ENCODE data around the gene NEK7.
"Not testable (repeated sequence)": the region's sequence is repeated elsewhere in the genome, so short reads cannot be mapped to it uniquely, and the experiment has no call there.

The NEK7 gene

GRCh38 chr1:198185759-198186158 is 29.0 kb downstream of the NEK7 start:
- Histone ChIP-seq H3K27ac (no peak overlapping the region), H3K9me3 (replicated peaks in 1 of 11) (no peaks in the 10 kb centered on the region), H3K36me3 (0 out of 22 replicates have a peak, but pooled peaks cover 0 to 11% (median 0%) of the 10 kb centered on the region in 11 experiments), H4K20me1 (peaks cover 16 to 100% (median 40%) of the 10 kb centered on the region in 11 experiments; a peak in 19 of 22 replicates), H3K9ac (no peak overlapping the region), H3K27me3 (no peaks in the 10 kb centered on the region), H3K4me1 (peaks cover 0 to 8% (median 0%) of the 10 kb centered on the region in 10 experiments; a peak in 4 of 20 replicates), H3K4me3 (no peak overlapping the region), H3K4me2 (0 out of 22 replicates have a peak overlapping the region, but pooled peaks of 1 of the 11 experiments have one; percentile 3)
- TF ChIP-seq Cebpa-rat (IDR thresholded peaks at IDR 0.05) = no peak

- Histone ChIP-seq H3K27me3 (no peaks in the 10 kb centered on the region), H3K4me3 (no peak overlapping the region)
- TF ChIP-seq Cebpa-rat (IDR thresholded peaks at IDR 0.05) = no peak
These were observed 30.2 kb downstream of the NEK7 start for GRCh38 chr1:198186916-198187580.

GRCh38 chr1:198187973-198188588 is 31.3 kb downstream of the NEK7 start:
- no peak overlapping the region for H3K9ac ChIP-seq
- no peaks in the 10 kb centered on the region for H3K9me3 ChIP-seq (replicated peaks in 1 of 11)
- no peaks in the 10 kb centered on the region for H3K27me3 ChIP-seq
- H3K4me1 ChIP-seq = peaks cover 0 to 8% (median 0%) of the 10 kb centered on the region in 10 experiments; a peak in 4 of 20 replicates
- 0 out of 22 replicates have a peak, but pooled peaks cover 0 to 11% (median 0%) of the 10 kb centered on the region in 11 experiments for H3K36me3 ChIP-seq
- peak overlapping the region in 1 of 11 experiments; percentile 6; a peak in 1 of 22 replicates for H3K4me2 ChIP-seq
- no peak overlapping the region for H3K27ac ChIP-seq
- H4K20me1 ChIP-seq = peaks cover 16 to 100% (median 38%) of the 10 kb centered on the region in 11 experiments; a peak in 19 of 22 replicates
- H3K4me3 ChIP-seq = no peak overlapping the region
- no peak for TF ChIP-seq Cebpa-rat (IDR thresholded peaks at IDR 0.05)

More at GRCh38 chr1:198186916-198187580, 30.2 kb downstream of the NEK7 start:
- Histone ChIP-seq H3K36me3 (0 out of 22 replicates have a peak, but pooled peaks cover 0 to 11% (median 0%) of the 10 kb centered on the region in 11 experiments), H3K4me2 (no peak overlapping the region), H3K9ac (no peak overlapping the region), H4K20me1 (peaks cover 16 to 100% (median 40%) of the 10 kb centered on the region in 11 experiments; a peak in 19 of 22 replicates), H3K27ac (no peak overlapping the region), H3K4me1 (peaks cover 0 to 8% (median 0%) of the 10 kb centered on the region in 10 experiments; a peak in 4 of 20 replicates), H3K9me3 (replicated peaks in 1 of 11) (no peaks in the 10 kb centered on the region)

- Histone ChIP-seq H3K36me3 (0 out of 22 replicates have a peak, but pooled peaks cover 0 to 11% (median 0%) of the 10 kb centered on the region in 11 experiments), H3K9ac (no peak overlapping the region), H4K20me1 (peaks cover 16 to 100% (median 32%) of the 10 kb centered on the region in 11 experiments; a peak in 19 of 22 replicates), H3K4me1 (peaks cover 0 to 8% (median 0%) of the 10 kb centered on the region in 10 experiments; a peak in 4 of 20 replicates), H3K27ac (no peak overlapping the region), H3K4me3 (no peak overlapping the region), H3K9me3 (replicated peaks in 1 of 11) (peaks cover 0 to 9% (median 5%) of the 10 kb centered on the region in 11 experiments; a peak in 4 of 22 replicates), H3K27me3 (no peaks in the 10 kb centered on the region), H3K4me2 (no peak overlapping the region)
- TF ChIP-seq Cebpa-rat (IDR thresholded peaks at IDR 0.05) = no peak
These were observed 34.3 kb downstream of the NEK7 start for GRCh38 chr1:198191117-198191516.

- H3K27ac ChIP-seq; H3K4me2 ChIP-seq; H3K9me3 ChIP-seq (replicated peaks in 1 of 11); H3K27me3 ChIP-seq; H3K4me3 ChIP-seq; H3K9ac ChIP-seq; H3K36me3 ChIP-seq: not testable (repeated sequence)
- Histone ChIP-seq H3K4me1 (peaks cover 0 to 13% (median 9%) of the 10 kb centered on the region in 10 experiments; a peak in 15 of 20 replicates), H4K20me1 (peaks cover 12 to 100% (median 26%) of the 10 kb centered on the region in 11 experiments; a peak in 19 of 22 replicates)
These were observed 37.1 kb downstream of the NEK7 start for GRCh38 chr1:198193871-198194270.

- H3K9ac ChIP-seq = no peak overlapping the region
- no peak overlapping the region for H3K4me2 ChIP-seq
- no peak for TF ChIP-seq Cebpa-rat (IDR thresholded peaks at IDR 0.05)
- H3K4me1 ChIP-seq = peaks cover 0 to 16% (median 14%) of the 10 kb centered on the region in 10 experiments; a peak in 15 of 20 replicates
- peaks cover 0 to 16% (median 5%) of the 10 kb centered on the region in 11 experiments; a peak in 10 of 22 replicates for H3K9me3 ChIP-seq (replicated peaks in 1 of 11)
- H3K27me3 ChIP-seq = no peaks in the 10 kb centered on the region
- peaks cover 17 to 100% (median 34%) of the 10 kb centered on the region in 11 experiments; a peak in 19 of 22 replicates for H4K20me1 ChIP-seq
- H3K27ac ChIP-seq = no peak overlapping the region
- peaks cover 0 to 6% (median 0%) of the 10 kb centered on the region in 11 experiments; a peak in 3 of 22 replicates for H3K36me3 ChIP-seq
- no peak overlapping the region for H3K4me3 ChIP-seq
These were observed 39.8 kb downstream of the NEK7 start for GRCh38 chr1:198196630-198197029.

GRCh38 chr1:198197285-198197684 is 40.5 kb downstream of the NEK7 start:
- Histone ChIP-seq H3K9ac (no peak overlapping the region), H3K9me3 (replicated peaks in 1 of 11) (peaks cover 0 to 23% (median 8%) of the 10 kb centered on the region in 11 experiments; a peak in 15 of 22 replicates), H3K36me3 (peaks cover 0 to 9% (median 1%) of the 10 kb centered on the region in 11 experiments; a peak in 4 of 22 replicates), H4K20me1 (peaks cover 17 to 100% (median 34%) of the 10 kb centered on the region in 11 experiments; a peak in 19 of 22 replicates), H3K27me3 (no peaks in the 10 kb centered on the region), H3K4me3 (no peak overlapping the region), H3K4me1 (peaks cover 0 to 16% (median 14%) of the 10 kb centered on the region in 10 experiments; a peak in 16 of 20 replicates), H3K4me2 (no peak overlapping the region), H3K27ac (no peak overlapping the region)
- TF ChIP-seq Cebpa-rat (IDR thresholded peaks at IDR 0.05) = no peak

- Histone ChIP-seq H3K4me2 (peak overlapping the region in 6 of 11 experiments; percentile 12 to 49 (median 39); a peak in 10 of 22 replicates), H3K9ac (no peak overlapping the region), H3K9me3 (replicated peaks in 1 of 11) (peaks cover 0 to 29% (median 18%) of the 10 kb centered on the region in 11 experiments; a peak in 17 of 22 replicates), H3K4me3 (no peak overlapping the region), H3K27me3 (no peaks in the 10 kb centered on the region), H4K20me1 (peaks cover 17 to 100% (median 38%) of the 10 kb centered on the region in 11 experiments; a peak in 19 of 22 replicates), H3K4me1 (peaks cover 8 to 26% (median 20%) of the 10 kb centered on the region in 10 experiments; a peak in 19 of 20 replicates), H3K36me3 (peaks cover 0 to 20% (median 7%) of the 10 kb centered on the region in 11 experiments; a peak in 6 of 22 replicates), H3K27ac (no peak overlapping the region)
- TF ChIP-seq Cebpa-rat (IDR thresholded peaks at IDR 0.05) = no peak
These were observed 42.3 kb downstream of the NEK7 start for GRCh38 chr1:198199105-198199504.
